NCI-H526 treated with DMSO at 0.1 percent for 48 hours (cell line): ENCODE results near the gene CD151.
A peak's percentile ranks its signal among the peaks of the same experiment; 100 is the strongest.

Experiments
- DNase-seq: peaks from one replicate; lab custom pipeline; 2025; lab: John Stamatoyannopoulos, UW

CD151 gene

GRCh38 chr11:797296-798092 lies 35.3 kb upstream of the CD151 start:
- DNase-seq, result peak; percentile 64

GRCh38 chr11:798093-798713 lies 34.5 kb upstream of the CD151 start, which contains the start of gene SLC25A22:
TSS of gene SLC25A22 (minus strand) at chr11:798281. CDS start at chr11:795006, 3,275 bp downstream.
- peak; percentile 55 for DNase-seq

GRCh38 chr11:799641-800316 lies 33.0 kb upstream of the CD151 start:
- DNase-seq, result no peak

- no peak for DNase-seq
These were observed 32.3 kb upstream of the CD151 start for GRCh38 chr11:800473-800872.

- no peak for DNase-seq
These were observed 31.5 kb upstream of the CD151 start for GRCh38 chr11:801097-801780.

- no peak for DNase-seq
These were observed 30.6 kb upstream of the CD151 start for GRCh38 chr11:802018-802617.

- no peak for DNase-seq
These were observed 29.9 kb upstream of the CD151 start for GRCh38 chr11:802693-803466.

GRCh38 chr11:803467-803742 lies 29.3 kb upstream of the CD151 start:
- no peak for DNase-seq

- DNase-seq, result peak; percentile 81
These were observed 28.8 kb upstream of the CD151 start for GRCh38 chr11:803770-804598.

GRCh38 chr11:804599-804964 lies 28.2 kb upstream of the CD151 start:
- no peak for DNase-seq

GRCh38 chr11:808427-809286 lies 24.1 kb upstream of the CD151 start:
- DNase-seq, result no peak

- peak; percentile 98 for DNase-seq
These were observed 23.3 kb upstream of the CD151 start, which contains the start of gene RPLP2 for GRCh38 chr11:809287-810039. TSS of gene RPLP2 (plus strand) at chr11:809967. CDS start at chr11:810235, 268 bp downstream.

- no peak for DNase-seq
These were observed 22.6 kb upstream of the CD151 start for GRCh38 chr11:810040-810567.

GRCh38 chr11:811446-812245 lies 21.1 kb upstream of the CD151 start:
- no peak for DNase-seq

GRCh38 chr11:812390-812789 lies 20.4 kb upstream of the CD151 start:
- no peak for DNase-seq

GRCh38 chr11:813072-813455 lies 19.7 kb upstream of the CD151 start:
- DNase-seq, result no peak

GRCh38 chr11:813456-814096 lies 19.2 kb upstream of the CD151 start:
- no peak for DNase-seq
